ENCODE measurements around the gene CARMIL1.

DNA sequence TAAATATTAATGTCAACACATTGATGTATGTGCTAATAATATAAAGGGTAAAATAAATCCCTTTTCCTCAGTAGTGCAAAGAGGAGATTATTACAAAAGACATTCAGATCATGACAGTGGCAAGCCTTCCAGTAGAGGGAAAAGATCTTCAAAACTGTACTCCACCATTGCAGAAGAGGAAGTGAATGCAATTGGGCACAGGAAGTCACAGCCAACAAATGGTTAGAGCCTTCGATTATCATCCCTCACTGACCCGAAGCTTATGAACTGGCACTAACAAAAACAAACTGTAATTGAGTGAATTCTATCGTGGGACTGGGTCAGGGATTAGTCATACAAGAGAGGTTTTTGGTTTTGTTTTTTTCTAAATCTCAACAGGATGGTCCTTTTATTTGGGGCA lies 333.5 kb downstream of the CARMIL1 start:
- no peak for TF ChIP-seq SNAI2 (CRISPR knock-in tag; IDR thresholded peaks at IDR 0.05)
- TF ChIP-seq ZNF70 (CRISPR knock-in tag; IDR thresholded peaks at IDR 0.05): no peak
- no peak for TF ChIP-seq ARNTL (CRISPR knock-in tag; IDR thresholded peaks at IDR 0.05; ENCODE audit: borderline replicate concordance, low read depth)
- no peak for TF ChIP-seq RARB (CRISPR knock-in tag; IDR thresholded peaks at IDR 0.05)
- no peak for TF ChIP-seq PATZ1 (CRISPR knock-in tag; IDR thresholded peaks at IDR 0.05; ENCODE audit: borderline replicate concordance)
- TF ChIP-seq CSDC2 (CRISPR knock-in tag; IDR thresholded peaks at IDR 0.05): no peak
- TF ChIP-seq, protein P1, sequence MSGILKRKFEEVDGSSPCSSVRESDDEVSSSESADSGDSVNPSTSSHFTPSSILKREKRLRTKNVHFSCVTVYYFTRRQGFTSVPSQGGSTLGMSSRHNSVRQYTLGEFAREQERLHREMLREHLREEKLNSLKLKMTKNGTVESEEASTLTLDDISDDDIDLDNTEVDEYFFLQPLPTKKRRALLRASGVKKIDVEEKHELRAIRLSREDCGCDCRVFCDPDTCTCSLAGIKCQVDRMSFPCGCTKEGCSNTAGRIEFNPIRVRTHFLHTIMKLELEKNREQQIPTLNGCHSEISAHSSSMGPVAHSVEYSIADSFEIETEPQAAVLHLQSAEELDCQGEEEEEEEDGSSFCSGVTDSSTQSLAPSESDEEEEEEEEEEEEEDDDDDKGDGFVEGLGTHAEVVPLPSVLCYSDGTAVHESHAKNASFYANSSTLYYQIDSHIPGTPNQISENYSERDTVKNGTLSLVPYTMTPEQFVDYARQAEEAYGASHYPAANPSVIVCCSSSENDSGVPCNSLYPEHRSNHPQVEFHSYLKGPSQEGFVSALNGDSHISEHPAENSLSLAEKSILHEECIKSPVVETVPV (CRISPR knock-in tag; IDR thresholded peaks at IDR 0.05): no peak
- TF ChIP-seq ZC3H10 (CRISPR knock-in tag; IDR thresholded peaks at IDR 0.05): no peak
- TF ChIP-seq ZNF8 (CRISPR knock-in tag; IDR thresholded peaks at IDR 0.05): no peak
